BLaER1 (cell line): ENCODE measurements around the gene SMARCAD1.

Experiments used
- H3K27ac ChIP-seq: shearing (Covaris generic); formaldehyde crosslinking; 2 replicates; pipeline ENCODE4 v1.8.1; 2022
- H3K27me3 ChIP-seq: shearing (Covaris generic); formaldehyde crosslinking; 2 replicates; pipeline ENCODE4 v1.8.1; 2022
- H3K36me3 ChIP-seq: shearing (Covaris generic); formaldehyde crosslinking; 2 replicates; pipeline ENCODE4 v1.8.1; 2022
- H3K4me1 ChIP-seq: shearing (Covaris generic); formaldehyde crosslinking; 2 replicates; pipeline ENCODE4 v1.8.1; 2022
- H3K4me2 ChIP-seq: shearing (Covaris generic); formaldehyde crosslinking; 2 replicates; pipeline ENCODE4 v1.8.1; 2022
- H3K4me3 ChIP-seq: shearing (Covaris generic); formaldehyde crosslinking; 2 replicates; pipeline ENCODE4 v1.8.1; 2022
- H3K9ac ChIP-seq: shearing (Covaris generic); formaldehyde crosslinking; 2 replicates; pipeline ENCODE4 v1.8.1; 2022
- H3K9me3 ChIP-seq: shearing (Covaris generic); formaldehyde crosslinking; 2 replicates; pipeline ENCODE4 v1.8.1; 2022
- H4K20me1 ChIP-seq: shearing (Covaris generic); formaldehyde crosslinking; 2 replicates; pipeline ENCODE4 v1.8.1; 2022
- Cebpa-rat ChIP-seq: shearing (Covaris generic); IDR thresholded peaks from 2 replicates; pipeline ENCODE4 v1.8.1; 2022

SMARCAD1 gene, protein sequence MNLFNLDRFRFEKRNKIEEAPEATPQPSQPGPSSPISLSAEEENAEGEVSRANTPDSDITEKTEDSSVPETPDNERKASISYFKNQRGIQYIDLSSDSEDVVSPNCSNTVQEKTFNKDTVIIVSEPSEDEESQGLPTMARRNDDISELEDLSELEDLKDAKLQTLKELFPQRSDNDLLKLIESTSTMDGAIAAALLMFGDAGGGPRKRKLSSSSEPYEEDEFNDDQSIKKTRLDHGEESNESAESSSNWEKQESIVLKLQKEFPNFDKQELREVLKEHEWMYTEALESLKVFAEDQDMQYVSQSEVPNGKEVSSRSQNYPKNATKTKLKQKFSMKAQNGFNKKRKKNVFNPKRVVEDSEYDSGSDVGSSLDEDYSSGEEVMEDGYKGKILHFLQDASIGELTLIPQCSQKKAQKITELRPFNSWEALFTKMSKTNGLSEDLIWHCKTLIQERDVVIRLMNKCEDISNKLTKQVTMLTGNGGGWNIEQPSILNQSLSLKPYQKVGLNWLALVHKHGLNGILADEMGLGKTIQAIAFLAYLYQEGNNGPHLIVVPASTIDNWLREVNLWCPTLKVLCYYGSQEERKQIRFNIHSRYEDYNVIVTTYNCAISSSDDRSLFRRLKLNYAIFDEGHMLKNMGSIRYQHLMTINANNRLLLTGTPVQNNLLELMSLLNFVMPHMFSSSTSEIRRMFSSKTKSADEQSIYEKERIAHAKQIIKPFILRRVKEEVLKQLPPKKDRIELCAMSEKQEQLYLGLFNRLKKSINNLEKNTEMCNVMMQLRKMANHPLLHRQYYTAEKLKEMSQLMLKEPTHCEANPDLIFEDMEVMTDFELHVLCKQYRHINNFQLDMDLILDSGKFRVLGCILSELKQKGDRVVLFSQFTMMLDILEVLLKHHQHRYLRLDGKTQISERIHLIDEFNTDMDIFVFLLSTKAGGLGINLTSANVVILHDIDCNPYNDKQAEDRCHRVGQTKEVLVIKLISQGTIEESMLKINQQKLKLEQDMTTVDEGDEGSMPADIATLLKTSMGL

DNA sequence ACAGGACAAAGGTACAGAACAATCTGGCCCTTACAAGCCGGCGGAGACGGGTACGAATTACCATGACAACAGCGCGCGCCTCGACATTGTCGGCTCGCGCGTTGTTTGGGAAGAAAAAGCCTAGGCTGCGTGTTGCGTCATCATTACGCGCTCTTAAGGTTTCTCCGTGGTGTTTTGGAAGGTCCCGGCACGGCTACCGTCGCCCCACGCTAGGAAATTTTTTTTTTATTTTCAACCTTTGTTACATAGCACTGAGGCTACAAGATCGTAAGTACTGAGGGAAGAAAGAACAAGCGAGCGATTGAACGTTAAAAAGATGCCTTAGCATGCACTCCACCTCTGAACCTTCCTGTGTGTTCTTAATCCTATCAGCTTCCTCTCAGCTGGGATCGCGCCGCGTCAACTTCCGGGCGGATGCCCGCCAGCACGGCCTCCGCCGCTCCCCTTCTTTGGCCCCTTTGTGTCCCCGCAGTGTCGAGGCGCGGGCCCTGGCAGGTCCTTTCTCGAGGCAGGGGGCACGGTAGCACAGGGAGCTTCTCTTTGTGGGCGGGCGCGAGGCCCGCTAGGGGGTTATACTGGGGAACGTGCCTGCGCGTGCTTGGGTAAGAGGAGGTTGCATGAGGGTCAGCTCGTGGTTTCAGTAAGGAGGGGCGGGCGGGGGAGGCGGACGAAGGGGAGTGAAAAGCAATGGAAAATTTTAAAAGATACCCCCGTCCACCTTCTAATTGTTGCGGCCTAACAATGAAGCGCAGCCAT, at the start of gene SMARCAD1:
Gene SMARCAD1, plus strand, starts transcription at position 397 of the 756 bp plus-strand sequence. CDS start 530 bp downstream, outside the sequence.
- Histone ChIP-seq H3K4me2 (peak within 1 kb of the TSS; percentile 96), H3K4me1 (peaks cover 22% of the 10 kb centered on the region), H3K36me3 (peaks cover 32% of the 10 kb centered on the region), H4K20me1 (no peaks in the 10 kb centered on the region), H3K4me3 (peak within 1 kb of the TSS; percentile 72), H3K27me3 (no peaks in the 10 kb centered on the region), H3K9ac (peak within 1 kb of the TSS; percentile 92), H3K9me3 (no peaks in the 10 kb centered on the region), H3K27ac (peak within 1 kb of the TSS; percentile 89)
- peak; percentile 96 for TF ChIP-seq Cebpa-rat

DNA sequence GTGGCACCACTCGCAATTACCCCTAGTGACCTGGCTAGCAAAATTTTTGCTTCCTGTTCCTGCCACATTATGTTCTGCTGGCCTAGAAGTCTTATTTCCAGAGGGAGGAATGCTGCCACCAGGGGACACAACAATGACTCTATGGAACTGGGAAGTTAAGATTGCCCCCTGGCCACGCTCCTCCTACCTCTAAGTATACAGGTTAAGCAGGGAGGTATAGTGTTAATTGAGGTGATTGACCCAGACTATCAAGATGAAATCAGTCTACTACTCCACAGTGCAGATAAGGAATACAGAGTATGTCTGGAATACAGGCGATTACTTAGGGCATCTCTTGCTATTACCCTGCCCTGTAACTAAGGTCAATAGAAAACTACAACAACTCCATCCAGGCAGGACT, 48.8 kb upstream of the SMARCAD1 start:
- Histone ChIP-seq H3K36me3 (no peaks in the 10 kb centered on the region), H3K9me3 (no peaks in the 10 kb centered on the region), H3K4me2 (no peak overlapping the region), H3K27ac (no peak overlapping the region), H3K27me3 (no peaks in the 10 kb centered on the region), H3K9ac (no peak overlapping the region), H3K4me1 (no peaks in the 10 kb centered on the region), H3K4me3 (no peak overlapping the region), H4K20me1 (no peaks in the 10 kb centered on the region)
- TF ChIP-seq Cebpa-rat: no peak

DNA sequence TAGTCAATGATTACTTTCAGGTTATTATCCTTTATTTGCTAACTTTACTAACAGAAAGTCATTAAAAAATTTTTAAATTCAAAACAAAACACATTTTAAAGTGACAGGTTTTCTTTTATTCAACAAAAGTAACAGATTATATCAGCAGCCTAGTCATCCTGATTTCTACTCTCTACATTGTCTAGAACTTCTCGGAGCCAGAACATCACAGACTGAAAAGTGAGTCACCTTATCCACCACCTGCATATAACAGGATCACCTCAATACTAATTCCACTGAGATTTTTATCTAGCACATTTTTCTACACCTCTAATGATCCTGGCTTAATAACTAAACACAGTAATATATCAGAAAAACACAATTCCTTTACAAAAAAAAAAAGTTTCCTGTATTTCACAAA, 47.9 kb upstream of the SMARCAD1 start:
- TF ChIP-seq Cebpa-rat: no peak
- H3K27me3 ChIP-seq: no peaks in the 10 kb centered on the region
- no peaks in the 10 kb centered on the region for H4K20me1 ChIP-seq
- H3K4me2 ChIP-seq: no peak overlapping the region
- H3K4me3 ChIP-seq: no peak overlapping the region
- H3K36me3 ChIP-seq: no peaks in the 10 kb centered on the region
- H3K4me1 ChIP-seq: no peaks in the 10 kb centered on the region
- no peaks in the 10 kb centered on the region for H3K9me3 ChIP-seq
- H3K9ac ChIP-seq: no peak overlapping the region
- no peak overlapping the region for H3K27ac ChIP-seq

DNA sequence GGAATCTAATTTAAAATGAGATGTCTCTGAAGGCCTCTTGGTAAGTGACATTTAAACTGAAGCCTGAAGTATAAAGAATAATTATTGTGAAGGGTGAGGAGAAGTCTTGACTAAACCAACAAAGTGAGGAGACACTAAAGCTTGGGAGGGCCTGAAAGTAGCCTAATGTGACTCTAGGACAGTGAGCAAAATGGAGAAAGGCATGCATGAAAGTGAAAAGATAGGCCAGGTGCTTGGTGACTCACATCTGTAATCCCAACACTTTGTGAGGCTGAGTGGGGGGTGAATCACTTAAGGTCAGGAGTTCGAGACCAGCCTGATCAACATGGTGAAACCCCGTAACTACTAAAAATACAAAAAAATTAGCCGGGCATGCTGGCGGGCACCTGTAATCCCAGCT, 46.9 kb upstream of the SMARCAD1 start:
- no peak overlapping the region for H3K4me3 ChIP-seq
- H3K27me3 ChIP-seq: no peaks in the 10 kb centered on the region
- TF ChIP-seq Cebpa-rat: no peak
- no peaks in the 10 kb centered on the region for H3K4me1 ChIP-seq
- no peaks in the 10 kb centered on the region for H3K36me3 ChIP-seq
- H4K20me1 ChIP-seq: no peaks in the 10 kb centered on the region
- no peaks in the 10 kb centered on the region for H3K9me3 ChIP-seq
- no peak overlapping the region for H3K4me2 ChIP-seq
- H3K9ac ChIP-seq: no peak overlapping the region
- no peak overlapping the region for H3K27ac ChIP-seq

DNA sequence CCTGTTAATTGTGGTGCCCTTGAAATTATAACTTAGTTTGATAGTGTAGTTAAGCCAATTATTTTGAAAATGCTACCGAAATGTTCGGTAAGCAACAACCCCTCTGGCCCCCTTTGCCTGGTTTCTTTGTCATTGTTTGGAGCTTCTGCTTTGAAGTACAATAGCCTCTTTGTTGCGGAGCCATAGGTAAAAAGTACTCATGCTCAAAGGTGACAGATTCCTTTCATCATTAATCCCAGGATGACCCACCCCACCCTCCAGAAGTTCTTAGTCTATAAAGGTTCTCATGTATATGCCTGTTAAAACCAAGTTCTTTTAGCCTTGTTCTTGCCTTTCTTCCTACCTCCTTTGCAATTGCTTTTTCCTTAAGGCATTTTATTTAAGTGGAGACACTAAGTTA, 42.4 kb upstream of the SMARCAD1 start:
- H3K4me2 ChIP-seq: no peak overlapping the region
- no peaks in the 10 kb centered on the region for H3K27me3 ChIP-seq
- no peaks in the 10 kb centered on the region for H3K4me1 ChIP-seq
- H3K9me3 ChIP-seq: peaks cover 11% of the 10 kb centered on the region
- H3K9ac ChIP-seq: no peak overlapping the region
- H3K4me3 ChIP-seq: no peak overlapping the region
- H3K27ac ChIP-seq: no peak overlapping the region
- no peak for TF ChIP-seq Cebpa-rat
- no peaks in the 10 kb centered on the region for H3K36me3 ChIP-seq
- H4K20me1 ChIP-seq: no peaks in the 10 kb centered on the region

DNA sequence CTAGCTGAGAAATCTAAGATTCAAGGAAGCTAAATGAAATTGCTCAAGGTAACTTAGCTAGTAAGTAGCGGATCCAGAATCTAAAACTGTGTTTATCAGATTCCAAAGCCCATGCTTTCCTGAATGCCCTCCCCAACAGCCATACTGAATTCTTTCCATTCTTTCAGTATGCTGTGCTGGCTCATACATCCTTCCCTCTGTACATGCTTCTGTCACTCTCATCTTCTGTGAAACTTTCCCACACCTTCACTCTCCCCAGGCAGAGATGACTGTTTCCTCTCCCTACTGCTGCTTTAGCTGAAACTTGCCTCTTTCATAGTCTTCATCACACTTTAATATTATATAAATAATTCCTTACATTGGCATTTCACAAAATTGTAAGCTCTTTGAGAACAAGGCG, 39.3 kb upstream of the SMARCAD1 start:
- TF ChIP-seq Cebpa-rat: no peak
- Histone ChIP-seq H3K36me3 (no peaks in the 10 kb centered on the region), H3K27ac (no peak overlapping the region)

DNA sequence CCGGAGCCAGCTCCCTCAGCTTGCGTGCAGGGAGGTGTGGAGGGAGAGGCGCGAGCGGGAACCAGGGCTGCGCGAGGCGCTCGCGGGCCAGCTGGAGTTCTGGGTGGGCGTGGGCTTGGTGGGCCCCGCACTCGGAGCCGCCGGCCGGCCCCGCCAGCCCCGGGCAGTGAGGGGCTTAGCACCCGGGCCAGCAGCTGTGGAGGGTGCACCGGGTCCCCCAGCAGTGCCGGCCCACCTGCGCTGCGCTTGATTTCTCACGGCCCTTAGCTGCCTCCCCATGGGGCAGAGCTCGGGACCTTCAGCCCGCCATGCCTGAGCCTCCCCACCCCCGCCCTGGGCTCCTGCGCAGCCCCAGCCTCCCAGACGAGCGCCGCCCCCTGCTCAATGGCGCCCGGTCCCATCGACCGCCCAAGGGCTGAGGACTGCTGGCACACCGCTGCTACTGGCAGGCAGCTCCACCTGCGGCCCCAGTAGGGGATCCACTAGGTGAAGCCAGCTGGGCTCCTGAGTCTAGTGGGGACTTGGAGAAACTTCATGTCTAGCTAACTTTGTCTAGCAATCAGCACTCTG, 37.8 kb upstream of the SMARCAD1 start:
- no peak for TF ChIP-seq Cebpa-rat
- Histone ChIP-seq H3K27ac (no peak overlapping the region), H4K20me1 (no peaks in the 10 kb centered on the region), H3K9ac (no peak overlapping the region), H3K4me2 (no peak overlapping the region), H3K4me3 (no peak overlapping the region), H3K27me3 (no peaks in the 10 kb centered on the region), H3K36me3 (no peaks in the 10 kb centered on the region), H3K4me1 (no peaks in the 10 kb centered on the region), H3K9me3 (peaks cover 14% of the 10 kb centered on the region)

More for the DNA sequence above, 39.3 kb upstream of the SMARCAD1 start:
- no peak overlapping the region for H3K4me2 ChIP-seq
- no peak overlapping the region for H3K4me3 ChIP-seq
- H3K27me3 ChIP-seq: no peaks in the 10 kb centered on the region
- H3K9me3 ChIP-seq: peaks cover 14% of the 10 kb centered on the region
- no peaks in the 10 kb centered on the region for H3K4me1 ChIP-seq
- no peak overlapping the region for H3K9ac ChIP-seq
- no peaks in the 10 kb centered on the region for H4K20me1 ChIP-seq

DNA sequence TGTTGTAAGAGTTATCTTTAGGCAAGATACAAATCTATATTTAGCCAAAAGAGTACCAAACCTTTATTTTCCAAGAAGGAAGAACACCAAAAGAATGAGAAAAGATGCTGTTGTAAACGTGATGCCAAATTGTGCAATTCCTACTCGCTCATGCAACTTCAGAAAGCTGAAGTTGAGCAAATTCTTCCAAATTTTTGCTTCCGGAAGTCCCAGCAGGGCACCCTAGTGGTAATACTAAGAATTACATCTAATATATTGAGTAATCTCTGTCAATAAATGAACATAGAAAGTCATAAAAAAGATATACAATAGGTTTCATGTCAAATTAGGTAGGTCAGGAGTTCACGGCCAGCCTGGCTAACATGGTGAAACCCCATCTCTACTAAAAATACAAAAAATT, 36.0 kb upstream of the SMARCAD1 start:
- TF ChIP-seq Cebpa-rat: no peak
- Histone ChIP-seq H3K4me3 (no peak overlapping the region), H3K27ac (no peak overlapping the region), H3K9ac (no peak overlapping the region), H3K4me2 (no peak overlapping the region), H3K4me1 (no peaks in the 10 kb centered on the region), H3K36me3 (no peaks in the 10 kb centered on the region), H3K27me3 (no peaks in the 10 kb centered on the region), H4K20me1 (no peaks in the 10 kb centered on the region), H3K9me3 (peaks cover 14% of the 10 kb centered on the region)
